DMS 273 (cell line): Measurements from ENCODE around the gene ASPHD1.
"Not testable (repeated sequence)": the region's sequence is repeated elsewhere in the genome, so short reads cannot be mapped to it uniquely, and the experiment has no call there.

ENCODE experiments used
- DNase-seq: peaks from one replicate; lab custom pipeline; 2025; ENCODE audit not compliant: unreplicated experiment; lab: John Stamatoyannopoulos, UW

Gene ASPHD1

GRCh38 chr16:29927070-29927905 is 27.0 kb downstream of the ASPHD1 start:
- DNase-seq = peak; percentile 52

GRCh38 chr16:29931750-29932149 is 31.5 kb downstream of the ASPHD1 start:
- not testable (repeated sequence) for DNase-seq

- no peak for DNase-seq
Measured at GRCh38 chr16:29940656-29941055, 40.4 kb downstream of the ASPHD1 start.

GRCh38 chr16:29943846-29944799 is 43.8 kb downstream of the ASPHD1 start:
- peak; percentile 80 for DNase-seq

- DNase-seq = no peak
Measured at GRCh38 chr16:29947897-29948296, 47.6 kb downstream of the ASPHD1 start.

- DNase-seq = no peak
Measured at GRCh38 chr16:29950806-29951461, 50.6 kb downstream of the ASPHD1 start.

- no peak for DNase-seq
Measured at GRCh38 chr16:29951625-29952365, 51.5 kb downstream of the ASPHD1 start.
